ENCODE measurements around the gene HOXA3. TPM values are rescaled to one million over a fixed set of nuclear protein-coding genes. Genes with fewer than 3 reads are reported as not detected.

HOXA3 gene
- total RNA-seq, 1 experiment from 2014 or later, result not detected

DNA sequence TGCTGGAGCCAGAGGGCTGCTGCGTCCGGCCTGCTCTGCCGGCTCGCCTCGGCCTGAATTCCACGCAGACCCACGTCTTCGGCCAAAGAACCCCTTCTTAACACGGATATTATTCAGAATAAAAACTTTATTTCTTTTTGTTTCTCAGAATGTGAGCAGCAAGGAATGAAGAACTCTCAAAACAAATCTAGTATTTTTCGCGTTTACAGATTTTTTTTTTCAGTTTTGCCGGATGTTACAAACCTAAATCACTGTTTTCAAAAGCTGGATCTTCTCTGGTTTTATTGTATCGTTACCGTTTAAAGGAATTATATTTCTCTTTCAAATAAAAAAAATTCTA, 45.5 kb downstream of the HOXA3 start:
- no peak overlapping the region for H3K56ac ChIP-seq (ENCODE audit: insufficient read length, low read depth, low read length)
- H3K4me1 ChIP-seq (ENCODE audit: insufficient read depth, low read length), result no peaks in the 10 kb centered on the region
- no peak overlapping the region for H4K91ac ChIP-seq (ENCODE audit: insufficient read length, low read depth, low read length)
- no peak overlapping the region for H3K18ac ChIP-seq (ENCODE audit: insufficient read length, low read depth, low read length)
- no peak for DNase-seq
- Mint-ChIP-seq H3K27me3 (ENCODE audit: low read depth) (peaks cover 100% of the 10 kb centered on the region), H3K9me3 (peaks cover 6 to 7% of the 10 kb centered on the region in 2 experiments; a peak in 4 of 5 replicates), H3K27ac (no peak overlapping the region), H3K4me3 (no peak overlapping the region), H3K36me3 (ENCODE audit: insufficient read depth in 1 of 3, low read depth in 3 of 3) (no peaks in the 10 kb centered on the region; a peak in 1 of 7 replicates), H3K4me1 (peaks cover 7 to 27% of the 10 kb centered on the region in 2 experiments)
- no peaks in the 10 kb centered on the region for H3K23me2 ChIP-seq (ENCODE audit: insufficient read length, low read depth, low read length, poor library complexity, severe bottlenecking)
- H3K4me2 ChIP-seq (ENCODE audit: insufficient read depth, insufficient read length, low read length), result no peak overlapping the region
- no peak overlapping the region for H3K9ac ChIP-seq (ENCODE audit: extremely low read depth, insufficient read length, low read length)
- no peak overlapping the region for H3K27ac ChIP-seq (ENCODE audit: insufficient read length, low read depth, low read length)
- H3K14ac ChIP-seq (ENCODE audit: insufficient read depth, low read length), result no peak overlapping the region
- H3K79me1 ChIP-seq (ENCODE audit: insufficient read depth, low read depth, low read length, poor library complexity, severe bottlenecking), result no peaks in the 10 kb centered on the region
- H2BK120ac ChIP-seq (ENCODE audit: low read depth, low read length, poor library complexity, severe bottlenecking), result no peak overlapping the region
- no peaks in the 10 kb centered on the region for H3K79me2 ChIP-seq (ENCODE audit: insufficient read depth, low read length)
- H2BK20ac ChIP-seq (ENCODE audit: low read depth, low read length, poor library complexity, severe bottlenecking), result no peak overlapping the region
- H3K23ac ChIP-seq (ENCODE audit: insufficient read length, low read depth, low read length), result no peak overlapping the region
- H2AFZ ChIP-seq (ENCODE audit: low read length), result no peak overlapping the region
- peaks cover 2% of the 10 kb centered on the region for H4K20me1 ChIP-seq (ENCODE audit: control insufficient read depth, insufficient read depth, insufficient read length)
- no peak overlapping the region for H2AK5ac ChIP-seq (ENCODE audit: insufficient read length, low read length)
- no peak overlapping the region for H4K5ac ChIP-seq (ENCODE audit: insufficient read length, low read depth, low read length)
- H3T11ph ChIP-seq (ENCODE audit: low read length), result no peak overlapping the region
- TF ChIP-seq, protein P1, sequence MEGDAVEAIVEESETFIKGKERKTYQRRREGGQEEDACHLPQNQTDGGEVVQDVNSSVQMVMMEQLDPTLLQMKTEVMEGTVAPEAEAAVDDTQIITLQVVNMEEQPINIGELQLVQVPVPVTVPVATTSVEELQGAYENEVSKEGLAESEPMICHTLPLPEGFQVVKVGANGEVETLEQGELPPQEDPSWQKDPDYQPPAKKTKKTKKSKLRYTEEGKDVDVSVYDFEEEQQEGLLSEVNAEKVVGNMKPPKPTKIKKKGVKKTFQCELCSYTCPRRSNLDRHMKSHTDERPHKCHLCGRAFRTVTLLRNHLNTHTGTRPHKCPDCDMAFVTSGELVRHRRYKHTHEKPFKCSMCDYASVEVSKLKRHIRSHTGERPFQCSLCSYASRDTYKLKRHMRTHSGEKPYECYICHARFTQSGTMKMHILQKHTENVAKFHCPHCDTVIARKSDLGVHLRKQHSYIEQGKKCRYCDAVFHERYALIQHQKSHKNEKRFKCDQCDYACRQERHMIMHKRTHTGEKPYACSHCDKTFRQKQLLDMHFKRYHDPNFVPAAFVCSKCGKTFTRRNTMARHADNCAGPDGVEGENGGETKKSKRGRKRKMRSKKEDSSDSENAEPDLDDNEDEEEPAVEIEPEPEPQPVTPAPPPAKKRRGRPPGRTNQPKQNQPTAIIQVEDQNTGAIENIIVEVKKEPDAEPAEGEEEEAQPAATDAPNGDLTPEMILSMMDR (conservative IDR thresholded peaks at IDR 0.05), result no peak
- no peak overlapping the region for H3K4ac ChIP-seq (ENCODE audit: low read depth, low read length)
- no peaks in the 10 kb centered on the region for H3K9me3 ChIP-seq (ENCODE audit: control insufficient read depth, low read depth, low read length)
- H2BK15ac ChIP-seq (ENCODE audit: low read depth, low read length), result no peak overlapping the region
- no peak overlapping the region for H2BK12ac ChIP-seq (ENCODE audit: insufficient read length, low read depth, low read length)
- no CpG with 5 or more reads among the region's 14 CpGs for WGBS (ENCODE audit: extremely low coverage, insufficient read length, low lambda C conversion rate)
- no peak overlapping the region for H4K8ac ChIP-seq (replicated peaks; ENCODE audit: insufficient read length, low read depth, low read length)
- no peak overlapping the region for H2BK5ac ChIP-seq (ENCODE audit: insufficient read length, low read length)
- peaks cover 100% of the 10 kb centered on the region for H3K27me3 ChIP-seq (ENCODE audit: insufficient read depth, low read length)

Data from H9 (cell line).